HL-60/S4 treated with retinoic acid at 250 ng/mL for 4 days and 3 days (cell line): ENCODE results near the gene MTMR2.

Source experiments
- in situ Hi-C: fragments of 300-500 bp; cut with MboI; formaldehyde crosslinking; loops from 2 replicates; pipeline ENCODE4 v1.7.0; 2022; ENCODE audit warnings: low sequenced_read_pairs

MTMR2 gene

GRCh38 chr11:95788921-95789505, 134.9 kb downstream of the MTMR2 start:
- in situ Hi-C loops, result no loop called here
